SU-DHL-6 (cell line): Measurements from ENCODE around the gene BRI3.

Source experiments
- CTCF ChIP-seq: fragments of 200-600 bp; sonication (generic); IDR thresholded peaks from one replicate; pipeline ENCODE4 v1.5.1; 2017; ENCODE audit warnings: antibody characterized with exemption, mild to moderate bottlenecking, low read length, moderate library complexity; ENCODE audit not compliant: insufficient read depth, poor library complexity, severe bottlenecking
- EZH2phosphoT487 ChIP-seq: fragments of 200-600 bp; sonication (generic), shearing (Covaris generic); conservative IDR thresholded peaks from 2 replicates; pipeline ENCODE4 v1.6.1; 2018; ENCODE audit warnings: mild to moderate bottlenecking, antibody characterized with exemption, low read length, moderate library complexity, mixed read lengths

- TF ChIP-seq CTCF (no peak), EZH2phosphoT487 (no peak)
These were observed 1.2 kb upstream of the BRI3 start for GRCh38 chr7:98280296-98280695.
